ENCODE results near the gene ZBTB2.

The ZBTB2 gene

DNA sequence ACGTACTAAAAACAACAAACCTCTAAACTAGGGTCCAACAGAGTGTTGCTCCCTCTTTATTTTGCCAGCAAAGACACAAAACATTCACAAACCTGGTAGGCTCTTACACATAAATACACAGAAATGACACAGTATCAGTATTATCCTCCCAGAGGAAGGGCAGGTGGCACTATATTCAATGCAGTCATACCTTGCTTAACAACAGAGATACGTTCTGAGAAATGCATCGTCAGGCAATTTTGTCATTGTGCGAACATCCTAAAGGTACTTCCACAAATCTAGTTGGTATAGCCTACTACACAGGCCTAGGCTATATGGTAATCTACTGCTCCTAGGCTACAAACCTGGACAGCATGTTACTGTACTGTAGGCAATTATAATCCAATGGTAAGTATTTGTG is 9.6 kb downstream of the ZBTB2 start:
- DNase-seq (ENCODE audit: low read depth): no peak
- TF ChIP-seq, protein P1, sequence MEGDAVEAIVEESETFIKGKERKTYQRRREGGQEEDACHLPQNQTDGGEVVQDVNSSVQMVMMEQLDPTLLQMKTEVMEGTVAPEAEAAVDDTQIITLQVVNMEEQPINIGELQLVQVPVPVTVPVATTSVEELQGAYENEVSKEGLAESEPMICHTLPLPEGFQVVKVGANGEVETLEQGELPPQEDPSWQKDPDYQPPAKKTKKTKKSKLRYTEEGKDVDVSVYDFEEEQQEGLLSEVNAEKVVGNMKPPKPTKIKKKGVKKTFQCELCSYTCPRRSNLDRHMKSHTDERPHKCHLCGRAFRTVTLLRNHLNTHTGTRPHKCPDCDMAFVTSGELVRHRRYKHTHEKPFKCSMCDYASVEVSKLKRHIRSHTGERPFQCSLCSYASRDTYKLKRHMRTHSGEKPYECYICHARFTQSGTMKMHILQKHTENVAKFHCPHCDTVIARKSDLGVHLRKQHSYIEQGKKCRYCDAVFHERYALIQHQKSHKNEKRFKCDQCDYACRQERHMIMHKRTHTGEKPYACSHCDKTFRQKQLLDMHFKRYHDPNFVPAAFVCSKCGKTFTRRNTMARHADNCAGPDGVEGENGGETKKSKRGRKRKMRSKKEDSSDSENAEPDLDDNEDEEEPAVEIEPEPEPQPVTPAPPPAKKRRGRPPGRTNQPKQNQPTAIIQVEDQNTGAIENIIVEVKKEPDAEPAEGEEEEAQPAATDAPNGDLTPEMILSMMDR (conservative IDR thresholded peaks at IDR 0.05; ENCODE audit: low read depth, low read length): no peak
- H3K4me3 ChIP-seq (ENCODE audit: low read length): no peak overlapping the region

DNA sequence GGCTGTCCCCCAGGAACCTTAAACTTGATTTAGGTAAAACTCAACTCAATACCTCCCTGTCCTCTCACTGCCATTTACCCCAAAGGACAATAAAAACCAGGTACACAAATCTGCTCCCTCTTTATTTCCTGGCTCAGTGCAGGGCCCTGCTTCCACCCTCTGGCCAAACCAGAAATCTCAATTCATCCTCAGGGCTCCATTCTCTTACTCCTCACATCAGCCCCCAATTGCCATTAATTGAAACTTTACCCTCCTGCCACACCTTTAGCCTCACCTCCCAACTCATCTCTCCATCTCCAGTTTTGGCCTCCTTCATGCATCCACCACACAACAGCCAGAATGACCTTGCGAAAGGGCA is 10.5 kb downstream of the ZBTB2 start:
- DNase-seq (ENCODE audit: low read depth): no peak
- TF ChIP-seq, protein P1 (conservative IDR thresholded peaks at IDR 0.05; ENCODE audit: low read depth, low read length): no peak
- H3K4me3 ChIP-seq (ENCODE audit: low read length): no peak overlapping the region

DNA sequence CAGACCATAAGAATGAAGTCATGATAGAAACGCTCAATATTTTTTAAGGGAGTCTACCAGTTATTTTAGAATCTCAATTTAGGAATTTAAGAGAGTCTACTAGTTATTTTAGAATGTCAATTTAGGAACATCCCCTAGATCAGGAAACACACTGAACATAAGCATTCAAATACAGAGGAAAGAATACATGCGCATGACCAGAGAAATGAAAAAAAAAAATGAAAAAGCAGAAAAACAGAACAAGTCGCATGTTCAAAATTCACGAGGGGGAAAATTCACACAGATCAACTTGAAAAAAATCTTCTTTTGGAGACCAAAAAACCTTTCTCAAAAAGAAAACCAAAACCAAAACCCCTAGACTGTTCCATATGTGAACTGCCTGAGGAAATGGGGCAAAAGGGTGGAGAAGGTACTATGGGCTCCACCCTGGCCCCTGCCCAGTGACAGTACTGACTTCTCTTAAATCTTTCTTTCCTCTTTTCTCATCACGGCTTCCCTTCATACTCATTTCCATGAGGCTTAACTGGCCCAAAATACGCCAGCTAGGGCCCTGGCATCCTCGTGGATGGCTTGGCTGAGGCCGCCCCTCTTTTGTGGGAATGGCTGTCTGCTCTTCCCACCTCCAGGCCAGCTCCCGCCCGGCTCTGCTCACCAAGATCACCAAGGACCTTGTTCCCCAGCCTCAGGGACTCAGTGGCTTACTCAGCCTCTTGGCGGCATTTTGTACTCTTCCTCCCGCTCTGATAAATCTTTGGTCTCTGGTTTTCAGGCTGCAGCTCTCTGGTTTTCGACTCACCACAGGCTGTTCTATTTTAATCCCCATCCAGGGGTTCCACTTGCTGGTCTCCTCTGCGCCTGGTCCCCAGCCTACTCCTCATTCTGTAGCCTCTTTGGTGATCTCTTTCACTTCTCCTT is 11.2 kb downstream of the ZBTB2 start:
- TF ChIP-seq, protein P1 (conservative IDR thresholded peaks at IDR 0.05; ENCODE audit: low read depth, low read length): no peak
- no peak overlapping the region for H3K4me3 ChIP-seq (ENCODE audit: low read length)
- no peak for DNase-seq (ENCODE audit: low read depth)

DNA sequence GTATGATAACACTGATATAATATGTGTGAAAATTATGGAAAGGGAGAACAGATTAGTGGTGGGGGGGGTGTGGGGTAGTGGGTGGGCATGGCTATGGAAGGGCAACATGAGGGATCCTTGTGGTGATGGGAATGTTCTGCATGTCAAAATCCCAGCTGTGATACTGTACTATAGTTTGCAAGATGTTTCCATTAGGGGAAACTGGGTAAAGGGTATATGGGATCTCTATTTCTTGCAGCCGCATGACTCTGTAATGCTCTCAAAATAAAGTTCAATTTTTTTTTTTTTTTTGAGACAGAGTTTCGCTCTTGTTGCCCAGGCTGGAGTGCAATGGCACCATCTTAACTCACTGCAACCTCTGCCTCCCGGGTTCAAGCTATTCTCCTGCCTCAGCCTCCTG is 14.3 kb downstream of the ZBTB2 start:
- no peak overlapping the region for H3K4me3 ChIP-seq (ENCODE audit: low read length)
- TF ChIP-seq, protein P1 (conservative IDR thresholded peaks at IDR 0.05; ENCODE audit: low read depth, low read length): no peak
- DNase-seq (ENCODE audit: low read depth): no peak

DNA sequence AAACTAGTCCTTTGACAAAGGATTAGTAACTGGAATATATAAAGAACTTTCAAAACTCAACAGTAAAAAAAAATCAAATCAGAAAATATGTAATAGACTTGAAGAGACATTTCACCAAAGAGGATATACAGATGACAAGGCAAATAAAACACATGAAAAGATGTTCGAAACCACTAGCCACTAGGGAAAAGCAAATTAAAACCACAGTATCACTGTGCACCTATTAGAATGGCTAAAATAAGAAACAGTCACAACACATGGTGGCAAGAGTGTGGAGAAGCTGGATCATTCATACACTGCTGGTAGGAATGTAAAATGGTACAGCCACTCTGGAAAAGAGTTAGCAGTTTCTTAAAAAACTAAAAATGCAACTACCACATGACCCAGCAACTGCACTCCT is 14.9 kb downstream of the ZBTB2 start:
- H3K4me3 ChIP-seq (ENCODE audit: low read length): no peak overlapping the region
- TF ChIP-seq, protein P1 (conservative IDR thresholded peaks at IDR 0.05; ENCODE audit: low read depth, low read length): no peak
- no peak for DNase-seq (ENCODE audit: low read depth)

DNA sequence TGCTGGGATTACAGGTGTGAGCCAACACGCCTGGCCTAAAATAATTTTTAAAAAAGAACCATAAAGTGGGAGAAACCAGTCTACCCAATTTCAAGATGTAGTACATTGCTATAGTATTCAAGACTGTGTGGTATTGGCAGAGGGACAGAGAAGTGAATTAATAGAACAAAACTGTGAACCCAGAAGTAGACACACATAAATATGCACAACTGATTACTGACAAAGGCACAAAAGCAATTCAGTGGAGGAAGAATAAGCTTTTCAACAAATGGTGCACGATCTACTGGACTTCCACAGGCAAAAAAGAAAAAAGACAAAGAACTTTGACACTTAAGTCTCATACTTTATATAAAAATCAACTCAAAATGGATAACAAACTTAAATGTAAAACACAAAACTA is 15.5 kb downstream of the ZBTB2 start:
- DNase-seq (ENCODE audit: low read depth): no peak
- TF ChIP-seq, protein P1 (conservative IDR thresholded peaks at IDR 0.05; ENCODE audit: low read depth, low read length): no peak
- H3K4me3 ChIP-seq (ENCODE audit: low read length): no peak overlapping the region

DNA sequence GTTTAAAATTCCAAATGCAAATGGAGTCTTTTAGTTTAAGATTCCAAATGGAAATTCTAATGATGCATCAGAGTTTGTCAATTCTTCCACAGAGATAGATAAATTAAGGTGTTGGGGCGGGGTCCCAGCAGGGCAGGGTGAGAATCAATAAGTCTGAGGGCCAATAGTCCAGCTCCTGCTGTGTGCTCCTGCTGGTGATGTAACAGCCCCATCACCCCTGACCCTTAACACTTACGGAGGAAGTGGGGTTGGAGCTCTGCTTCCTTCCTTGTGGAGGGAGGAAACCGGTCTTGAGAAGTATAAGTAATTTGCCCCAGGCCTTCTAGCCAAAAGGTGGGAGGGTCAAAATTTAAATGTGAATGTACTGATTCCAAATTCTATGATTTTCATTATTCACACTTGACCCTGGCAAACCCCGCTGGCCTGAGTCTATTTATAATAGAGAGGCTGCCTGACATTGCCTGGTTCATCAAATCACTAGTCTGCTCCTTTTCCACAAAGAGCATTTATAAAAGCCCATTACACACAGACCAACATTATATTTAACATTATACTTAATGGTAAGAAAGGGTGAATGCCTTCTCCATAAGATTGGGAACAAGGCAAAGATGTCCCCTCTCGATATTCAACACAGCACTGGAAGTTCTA is 17.2 kb downstream of the ZBTB2 start:
- no peak for DNase-seq (ENCODE audit: low read depth)
- H3K4me3 ChIP-seq (ENCODE audit: low read length): no peak overlapping the region
- TF ChIP-seq, protein P1 (conservative IDR thresholded peaks at IDR 0.05; ENCODE audit: low read depth, low read length): no peak

All from retinal pigment epithelial cell (primary cell).